ENCODE results near the gene KAZN. TPM values are rescaled to one million over a fixed set of nuclear protein-coding genes. Genes with fewer than 3 reads are reported as not detected.

Gene KAZN
- total RNA-seq, 1 donor from 2014 or later, result 33.9 TPM

GRCh38 chr1:14993414-14993813 lies 394.9 kb downstream of the KAZN start:
- ATAC-seq, result no peak

- ATAC-seq, result no peak
These were observed 395.7 kb downstream of the KAZN start for GRCh38 chr1:14994148-14994547.

GRCh38 chr1:14994841-14995437 lies 396.5 kb downstream of the KAZN start:
- no peak for ATAC-seq

GRCh38 chr1:14996133-14997050 lies 397.9 kb downstream of the KAZN start:
- ATAC-seq, result peak; percentile 12

GRCh38 chr1:14997646-14998276 lies 399.3 kb downstream of the KAZN start:
- ATAC-seq, result no peak

GRCh38 chr1:14999441-14999840 lies 401.0 kb downstream of the KAZN start:
- no peak for ATAC-seq

GRCh38 chr1:15000030-15000429 lies 401.5 kb downstream of the KAZN start:
- no peak for ATAC-seq

GRCh38 chr1:15000671-15001070 lies 402.2 kb downstream of the KAZN start:
- ATAC-seq, result no peak

GRCh38 chr1:15001317-15001915 lies 402.9 kb downstream of the KAZN start:
- peak; percentile 70 for ATAC-seq

- ATAC-seq, result peak; percentile 58
These were observed 403.8 kb downstream of the KAZN start for GRCh38 chr1:15002325-15002724.

- no peak for ATAC-seq
These were observed 405.9 kb downstream of the KAZN start for GRCh38 chr1:15004396-15004795.

GRCh38 chr1:15005116-15005515 lies 406.6 kb downstream of the KAZN start:
- no peak for ATAC-seq

GRCh38 chr1:15007368-15007767 lies 408.9 kb downstream of the KAZN start:
- ATAC-seq, result no peak

- peak; percentile 31 for ATAC-seq
These were observed 409.4 kb downstream of the KAZN start for GRCh38 chr1:15007842-15008241.

- ATAC-seq, result no peak
These were observed 410.6 kb downstream of the KAZN start for GRCh38 chr1:15008783-15009729.

- ATAC-seq, result no peak
These were observed 412.7 kb downstream of the KAZN start for GRCh38 chr1:15011160-15011559.

- ATAC-seq, result no peak
These were observed 413.2 kb downstream of the KAZN start for GRCh38 chr1:15011661-15012060.

GRCh38 chr1:15012822-15013221 lies 414.3 kb downstream of the KAZN start:
- ATAC-seq, result no peak

GRCh38 chr1:15013767-15014166 lies 415.3 kb downstream of the KAZN start:
- ATAC-seq, result no peak

GRCh38 chr1:15014516-15014915 lies 416.0 kb downstream of the KAZN start:
- ATAC-seq, result no peak

- ATAC-seq, result no peak
These were observed 417.5 kb downstream of the KAZN start for GRCh38 chr1:15016001-15016400.

GRCh38 chr1:15016526-15016925 lies 418.0 kb downstream of the KAZN start:
- no peak for ATAC-seq
